K562 (cell line): ENCODE data around the gene CEP68. TPM values are rescaled to one million over a fixed set of nuclear protein-coding genes. Genes with fewer than 3 reads are reported as not detected.
A peak's percentile ranks its signal among the peaks of the same experiment; 100 is the strongest.

Experiments
- ATAC-seq: fragments of 200-7000 bp; cut with Tn5 transposase; 3 replicates; pipeline ENCODE4 v1.9.1; 2020; ENCODE audit warnings: moderate library complexity
- BruUV-seq: library from RNA; stranded (reverse); fragments of 400-500 nt; replicated peaks from 2 replicates; lab custom pipeline; 2021; lab: Mats Ljungman, UMichigan
- CTCF ChIA-PET: fragments of 300-600 bp; formaldehyde crosslinking; extraction: SDS; loops from one replicate; lab custom pipeline; 2021; ENCODE audit warnings: low intra/inter-chr PET ratio; lab: Yijun Ruan, JAX
- POLR2A ChIA-PET: fragments of 300-600, 350-650 bp; sonication (Branson Sonifier 250); formaldehyde crosslinking; extraction: SDS; loops from one replicate; lab custom pipeline; 2021; ENCODE audit warnings: antibody characterized with exemption, inconsistent platforms; lab: Yijun Ruan, JAX
- DNase-seq, 4 experiments: peaks; one replicate each; pipeline versions ENCODE4 v3.0.0 to v3.0.0-alpha.2; 2011 to 2018; ENCODE audit warnings: low spot score in 3 of 4, mixed read lengths in 3 of 4; ENCODE audit errors: extremely low read depth in 1 of 4
- FAIRE-seq: peaks from 2 replicates; lab custom pipeline; 2011; peaks lifted over from hg19 to GRCh38; lab: Jason Lieb, UNC
- H2AFZ ChIP-seq: 2 replicates; pipeline ENCODE4 v1.6.0; 2011; ENCODE audit warnings: low read depth, low read length, control low read depth, inconsistent platforms
- H3K27ac ChIP-seq: fragments of 200-600 bp; 3 replicates; pipeline ENCODE4 v1.8.0; 2011; ENCODE audit warnings: low read depth, mild to moderate bottlenecking, control low read depth, inconsistent platforms, low read length, moderate library complexity, mixed read lengths; ENCODE audit errors: extremely low read depth
- H3K27me3 ChIP-seq, 2 experiments: fragments of 300-600 bp in 1 of 2; 2 replicates in 1 of 2; 3 replicates in 1 of 2; pipeline versions ENCODE4 v1.6.0 to v1.8.0; 2011; ENCODE audit warnings: inconsistent platforms in 2 of 2, low read length in 2 of 2, mild to moderate bottlenecking in 1 of 2, mixed read lengths in 1 of 2, moderate library complexity in 1 of 2; ENCODE audit not compliant: control insufficient read depth in 2 of 2, insufficient read depth in 2 of 2
- H3K36me3 ChIP-seq: fragments of 300-600 bp; 3 replicates; pipeline ENCODE4 v1.8.0; 2011; ENCODE audit warnings: mild to moderate bottlenecking, low read length, inconsistent platforms; ENCODE audit not compliant: control insufficient read depth, insufficient read depth
- H3K4me1 ChIP-seq, 2 experiments: fragments of 200-600 bp in 1 of 2; replicated peaks in 1 of 2; 2 replicates in 1 of 2; 3 replicates in 1 of 2; pipeline versions ENCODE4 v1.5.1 to v1.8.0; 2011; ENCODE audit warnings: inconsistent platforms in 2 of 2, low read length in 2 of 2, mild to moderate bottlenecking in 1 of 2, mixed read lengths in 1 of 2, moderate library complexity in 1 of 2; ENCODE audit not compliant: control insufficient read depth in 2 of 2, insufficient read depth in 2 of 2
- H3K4me2 ChIP-seq: 2 replicates; pipeline ENCODE4 v1.6.1; 2011; ENCODE audit warnings: low read length, control low read depth, inconsistent platforms, mixed read lengths; ENCODE audit not compliant: insufficient read depth
- H3K4me3 ChIP-seq: fragments of 200-600 bp; sonication (generic), shearing (Covaris generic); 2 replicates; pipeline ENCODE4 v1.5.1; 2016; ENCODE audit warnings: control low read depth, inconsistent platforms
- H3K79me2 ChIP-seq: fragments of 200-600 bp; 3 replicates; pipeline ENCODE4 v1.8.0; 2011; ENCODE audit warnings: low read length, inconsistent platforms; ENCODE audit not compliant: control insufficient read depth, insufficient read depth
- H3K9ac ChIP-seq, 2 experiments: 2 replicates each; pipeline versions ENCODE4 v1.6.0 to v1.6.1; 2011; ENCODE audit warnings: low read depth in 2 of 2, low read length in 2 of 2, control low read depth in 1 of 2, inconsistent platforms in 1 of 2, mild to moderate bottlenecking in 1 of 2, mixed read lengths in 1 of 2; ENCODE audit not compliant: insufficient read depth in 1 of 2
- H3K9me1 ChIP-seq: one replicate; pipeline ENCODE4 v1.6.0; 2011; ENCODE audit warnings: inconsistent platforms, mild to moderate bottlenecking, low read length, moderate library complexity; ENCODE audit not compliant: control insufficient read depth, insufficient read depth
- H3K9me3 ChIP-seq: replicated peaks from 2 replicates; pipeline ENCODE4 v1.5.1; 2011; ENCODE audit warnings: low read depth, low read length, inconsistent platforms; ENCODE audit not compliant: control insufficient read depth, insufficient read depth
- H4K20me1 ChIP-seq: replicated peaks from 2 replicates; pipeline ENCODE4 v1.6.1; 2011; ENCODE audit warnings: low read length, inconsistent platforms, mixed read lengths; ENCODE audit not compliant: control insufficient read depth, insufficient read depth
- ATF7 ChIP-seq: fragments of 450-650 bp; IDR thresholded peaks from 2 replicates; pipeline ENCODE4 v1.7.1; 2014; ENCODE audit warnings: mild to moderate bottlenecking, moderate library complexity
- BCL6 ChIP-seq: fragments of 250-450 bp; sonication (Bioruptor Pico); IDR thresholded peaks from 2 replicates; pipeline ENCODE4 v1.4.0; 2020
- BCOR ChIP-seq: fragments of 450-650 bp; IDR thresholded peaks from 2 replicates; pipeline ENCODE4 v1.6.1; 2016
- DPF2 ChIP-seq: fragments of 450-650 bp; IDR thresholded peaks from 2 replicates; pipeline ENCODE4 v1.6.1; 2016
- FOSL1 ChIP-seq: fragments of 200-800 bp; sonication (Bioruptor generic); conservative IDR thresholded peaks from 2 replicates; pipeline ENCODE4 v1.6.1; 2016; ENCODE audit warnings: missing genetic modification characterization, missing compliant biosample characterization
- GATAD2B ChIP-seq: fragments of 450-650 bp; IDR thresholded peaks from 2 replicates; pipeline ENCODE4 v1.6.1; 2017; ENCODE audit warnings: mild to moderate bottlenecking, borderline replicate concordance
- HDAC3 ChIP-seq: fragments of 450-650 bp; IDR thresholded peaks from 2 replicates; pipeline ENCODE4 v1.6.1; 2018; ENCODE audit warnings: borderline replicate concordance, mild to moderate bottlenecking, moderate library complexity; ENCODE audit not compliant: partially characterized antibody
- MYBL2 ChIP-seq, 2 experiments: fragments of 450-650 bp in 1 of 2; sonication (generic) in 1 of 2; formaldehyde crosslinking in 1 of 2; IDR thresholded peaks; 2 replicates each; pipeline versions ENCODE4 v1.6.1 to v1.8.1; 2017 to 2022; ENCODE audit warnings: borderline replicate concordance in 1 of 2, inconsistent platforms in 1 of 2, low read depth in 1 of 2, mild to moderate bottlenecking in 1 of 2, missing genetic modification reagents in 1 of 2, moderate library complexity in 1 of 2
- RCOR1 ChIP-seq, 2 experiments: IDR thresholded peaks; 2 replicates each; pipeline ENCODE4 v1.6.1; 2012; ENCODE audit warnings: low read depth in 2 of 2, low read length in 2 of 2, borderline replicate concordance in 1 of 2, improper control_type of control experiment in 1 of 2
- RERE ChIP-seq: sonication (generic); formaldehyde crosslinking; IDR thresholded peaks from 2 replicates; pipeline ENCODE4 v1.8.0; 2023; ENCODE audit warnings: missing genetic modification reagents, mild to moderate bottlenecking, borderline replicate concordance
- RFX1 ChIP-seq: fragments of 450-650 bp; IDR thresholded peaks from 2 replicates; pipeline ENCODE4 v1.6.1; 2016; ENCODE audit warnings: mild to moderate bottlenecking, moderate library complexity
- SAFB2 ChIP-seq: fragments of 200-400 bp; formaldehyde crosslinking; IDR thresholded peaks from 2 replicates; pipeline ENCODE4 v1.6.1; 2018; ENCODE audit warnings: borderline replicate concordance, low read length, low read depth, moderate library complexity; ENCODE audit not compliant: severe bottlenecking
- SMAD3 ChIP-seq: fragments of 450-650 bp; formaldehyde crosslinking; conservative IDR thresholded peaks from 2 replicates; pipeline ENCODE4 v1.4.0; 2020; ENCODE audit warnings: mild to moderate bottlenecking
- SP1 ChIP-seq: sonication (generic); formaldehyde crosslinking; IDR thresholded peaks from 2 replicates; pipeline ENCODE4 v1.8.1; 2022; ENCODE audit warnings: mild to moderate bottlenecking, missing genetic modification reagents
- ZFPM2 ChIP-seq: fragments of 250-450 bp; sonication (Bioruptor Pico); IDR thresholded peaks from 2 replicates; pipeline ENCODE4 v1.5.1; 2022; ENCODE audit warnings: mild to moderate bottlenecking
- ZFX ChIP-seq: sonication (generic); formaldehyde crosslinking; IDR thresholded peaks from 2 replicates; pipeline ENCODE4 v1.8.0; 2022; ENCODE audit warnings: mild to moderate bottlenecking, missing genetic modification reagents, moderate library complexity
- ZKSCAN8 ChIP-seq: fragments of 200-800 bp; sonication (Bioruptor generic); IDR thresholded peaks from 2 replicates; pipeline ENCODE4 v1.6.1; 2016; ENCODE audit warnings: missing genetic modification characterization, missing compliant biosample characterization
- ZNF212 ChIP-seq: fragments of 450-650 bp; formaldehyde crosslinking; IDR thresholded peaks from 2 replicates; pipeline ENCODE4 v1.4.0; 2020; ENCODE audit warnings: mild to moderate bottlenecking
- WGBS: fragments of 100-300 bp; shearing (Covaris generic); methylation state at CpG from one replicate; pipeline ENCODE4 v1.1.6; 2016; ENCODE audit warnings: low coverage, mixed read lengths; ENCODE audit not compliant: insufficient coverage; ENCODE audit errors: missing lambda C conversion rate; 5-methylcytosine and 5-hydroxymethylcytosine counted together
- in situ Hi-C: fragments of 300-500 bp; cut with MboI; formaldehyde crosslinking; loops from 4 replicates; pipeline ENCODE4 v1.15.0; 2018; ENCODE audit warnings: inconsistent platforms, mixed read lengths
- intact Hi-C: fragments of 100-400 bp; cut with micrococcal nuclease; formaldehyde crosslinking; loops from 2 replicates; pipeline ENCODE4 v1.14.2; 2022
- polyA plus RNA-seq, 8 experiments: library from polyadenylated mRNA; depleted of rRNA in 4 of 8; stranded (reverse) in 5 of 8; unstranded in 3 of 8; fragments of >200 nt; fragmentation: Nextera tagmentation in 2 of 8; fragmentation: Illumina TruSeq in 1 of 8; extraction: Ambion mirVana in 2 of 8; extraction: Trizol in 1 of 8; gene quantifications; 2 replicates each; pipeline versions ENCODE4 v1.2.1 to v1.2.3, GENCODE V29; 2011 to 2014; ENCODE audit warnings: inconsistent platforms in 1 of 8, missing spikeins in 1 of 8
- total RNA-seq, 7 experiments: library from RNA; depleted of rRNA in 6 of 7; stranded (reverse); fragments of >200 nt in 6 of 7; fragmentation: Illumina TruSeq in 2 of 7; extraction: Trizol in 2 of 7; gene quantifications; 2 replicates each; pipeline versions ENCODE4 v1.2.1 to v1.2.3, GENCODE V29; 2011 to 2021; ENCODE audit warnings: low replicate concordance in 1 of 7

The CEP68 gene
- total and polyA plus RNA-seq, 9 of the 15 experiments (the other 6 are each of a cell fraction or from before 2014, with no cell fraction given): 1.4 to 8.5 (median 5.2) TPM

- Histone ChIP-seq H3K9ac (peak overlapping the region in 1 of 2 experiments; percentile 7; a peak in 1 of 4 replicates), H3K4me2 (peak overlapping the region; percentile 26), H3K27me3 (no peaks in the 10 kb centered on the region), H3K36me3 (peaks cover 16% of the 10 kb centered on the region), H3K79me2 (no peaks in the 10 kb centered on the region), H3K9me1 (peaks cover 3% of the 10 kb centered on the region), H3K4me1 (peaks cover 18 to 46% of the 10 kb centered on the region in 2 experiments; a peak in 4 of 5 replicates), H3K4me3 (no peak overlapping the region), H4K20me1 (no peaks in the 10 kb centered on the region), H2AFZ (no peak overlapping the region), H3K27ac (no peak overlapping the region), H3K9me3 (no peaks in the 10 kb centered on the region)
- no TSS peak for BruUV-seq
- FAIRE-seq: peak; percentile 42
- peak; percentile 58 for ATAC-seq
- WGBS: 38% methylated on average over 7 of the region's 7 CpGs
- peak in 2 of 4 experiments; percentile 13 to 29 for DNase-seq
- CTCF ChIA-PET: no interaction called here
- intact Hi-C loops (no loop called here), in situ Hi-C loops (no loop called here)
- POLR2A ChIA-PET: interaction anchor here (0.6 to 3.3 kb wide), 4 partner anchors 10 to 1588 kb away, joined by 3 to 11 read pairs (median 6); no protein-coding TSS in a partner anchor
- TF ChIP-seq DPF2 (peak; percentile 44; the same call in 1 of the 2 replicates), ZFPM2 (CRISPR knock-in tag) (no peak), ZNF212 (CRISPR knock-in tag) (no peak), FOSL1 (peak; percentile 92), BCOR (no peak), RERE (CRISPR knock-in tag) (no peak), ZKSCAN8 (no peak), SMAD3 (no peak), SP1 (no peak), BCL6 (CRISPR knock-in tag) (no peak), SAFB2 (no peak), MYBL2 (IDR thresholded peaks at IDR 0.05; ENCODE audit: low read depth) (no peak), MYBL2 (CRISPR knock-in tag; IDR thresholded peaks at IDR 0.05; ENCODE audit: borderline replicate concordance) (no peak), ATF7 (peak; percentile 26; the same call in 1 of the 2 replicates), HDAC3 (no peak), ZFX (CRISPR knock-in tag) (peak; percentile 54; the same call in 1 of the 2 replicates), RFX1 (peak; percentile 26), GATAD2B (no peak), RCOR1 (IDR thresholded peaks at IDR 0.05; ENCODE audit: borderline replicate concordance in 1 of 2, low read depth in 2 of 2, low read length in 2 of 2) (peak in 1 of 2 experiments; percentile 36; a peak in 1 of 4 replicates)
Measured at GRCh38 chr2:65024149-65024829, 31.9 kb upstream of the CEP68 start.
